HG02571 (cell line): ENCODE data around the gene MGST2.

Experiments
- ATAC-seq: cut with Tn5 transposase; IDR thresholded peaks from one replicate; pipeline ENCODE4 v1.9.1; 2021; ENCODE audit warnings: mild to moderate bottlenecking, moderate library complexity; ENCODE audit not compliant: unreplicated experiment

The MGST2 gene

GRCh38 chr4:139643042-139643895 lies 22.4 kb upstream of the MGST2 start:
- ATAC-seq = no peak

GRCh38 chr4:139645458-139645857 lies 20.2 kb upstream of the MGST2 start:
- no peak for ATAC-seq

- ATAC-seq = no peak
Measured at GRCh38 chr4:139647184-139647583, 18.4 kb upstream of the MGST2 start.

GRCh38 chr4:139647952-139648351 lies 17.7 kb upstream of the MGST2 start:
- no peak for ATAC-seq

- ATAC-seq = no peak
Measured at GRCh38 chr4:139651282-139652194, 14.1 kb upstream of the MGST2 start.

GRCh38 chr4:139654516-139654915 lies 11.1 kb upstream of the MGST2 start:
- no peak for ATAC-seq

GRCh38 chr4:139655116-139655515 lies 10.5 kb upstream of the MGST2 start:
- ATAC-seq = no peak

GRCh38 chr4:139656614-139657486 lies 8.8 kb upstream of the MGST2 start:
- ATAC-seq = peak; percentile 64

- no peak for ATAC-seq
Measured at GRCh38 chr4:139658185-139658584, 7.4 kb upstream of the MGST2 start.

GRCh38 chr4:139658586-139659382 lies 6.8 kb upstream of the MGST2 start:
- no peak for ATAC-seq

GRCh38 chr4:139659735-139660424 lies 5.7 kb upstream of the MGST2 start:
- no peak for ATAC-seq

GRCh38 chr4:139660568-139661043 lies 5.0 kb upstream of the MGST2 start:
- no peak for ATAC-seq

- ATAC-seq = no peak
Measured at GRCh38 chr4:139663561-139664138, 2.0 kb upstream of the MGST2 start.

- no peak for ATAC-seq
Measured at GRCh38 chr4:139664442-139664841, 1.2 kb upstream of the MGST2 start.

- ATAC-seq = no peak
Measured at GRCh38 chr4:139665079-139665689, 435 bp upstream of the MGST2 start.

GRCh38 chr4:139666735-139667281 lies 1.2 kb downstream of the MGST2 start:
- no peak for ATAC-seq

GRCh38 chr4:139668036-139668435 lies 2.4 kb downstream of the MGST2 start:
- ATAC-seq = no peak

- ATAC-seq = no peak
Measured at GRCh38 chr4:139668658-139669201, 3.1 kb downstream of the MGST2 start.
